ENCODE data around the gene FAM168A.

DNA sequence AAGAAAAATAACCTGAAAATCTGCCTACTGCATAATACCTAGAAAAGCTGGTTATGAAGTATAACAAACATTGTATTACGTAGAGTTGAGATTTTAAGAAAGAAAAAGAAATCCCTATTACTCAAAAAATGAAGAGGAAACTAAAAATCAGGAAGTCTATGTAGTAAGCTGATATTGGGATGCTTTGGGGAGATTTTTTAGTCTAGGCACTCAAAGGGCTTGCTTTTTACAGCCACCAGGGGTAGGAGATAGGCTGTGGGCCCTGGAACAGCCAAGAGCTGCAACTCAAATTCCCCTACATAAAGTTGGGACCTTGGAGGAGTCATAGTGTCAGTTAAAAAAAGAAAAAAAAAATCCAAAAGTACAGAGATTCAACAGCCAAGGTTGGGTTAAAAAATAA is 131.3 kb downstream of the FAM168A start:
- TF ChIP-seq, protein P1, sequence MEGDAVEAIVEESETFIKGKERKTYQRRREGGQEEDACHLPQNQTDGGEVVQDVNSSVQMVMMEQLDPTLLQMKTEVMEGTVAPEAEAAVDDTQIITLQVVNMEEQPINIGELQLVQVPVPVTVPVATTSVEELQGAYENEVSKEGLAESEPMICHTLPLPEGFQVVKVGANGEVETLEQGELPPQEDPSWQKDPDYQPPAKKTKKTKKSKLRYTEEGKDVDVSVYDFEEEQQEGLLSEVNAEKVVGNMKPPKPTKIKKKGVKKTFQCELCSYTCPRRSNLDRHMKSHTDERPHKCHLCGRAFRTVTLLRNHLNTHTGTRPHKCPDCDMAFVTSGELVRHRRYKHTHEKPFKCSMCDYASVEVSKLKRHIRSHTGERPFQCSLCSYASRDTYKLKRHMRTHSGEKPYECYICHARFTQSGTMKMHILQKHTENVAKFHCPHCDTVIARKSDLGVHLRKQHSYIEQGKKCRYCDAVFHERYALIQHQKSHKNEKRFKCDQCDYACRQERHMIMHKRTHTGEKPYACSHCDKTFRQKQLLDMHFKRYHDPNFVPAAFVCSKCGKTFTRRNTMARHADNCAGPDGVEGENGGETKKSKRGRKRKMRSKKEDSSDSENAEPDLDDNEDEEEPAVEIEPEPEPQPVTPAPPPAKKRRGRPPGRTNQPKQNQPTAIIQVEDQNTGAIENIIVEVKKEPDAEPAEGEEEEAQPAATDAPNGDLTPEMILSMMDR (IDR thresholded peaks at IDR 0.05), result no peak
- TF ChIP-seq POLR2A (IDR thresholded peaks at IDR 0.05), result no peak
